Measurements from ENCODE around the gene KLHL21.

The KLHL21 gene

GRCh38 chr1:6546326-6546725, 56.3 kb downstream of the KLHL21 start:
- DNase-seq = no peak

- no peak for DNase-seq
Observed at GRCh38 chr1:6545276-6546112, 57.2 kb downstream of the KLHL21 start.

GRCh38 chr1:6544831-6545230, 57.8 kb downstream of the KLHL21 start:
- DNase-seq = no peak
